GM23338 (cell line): Measurements from ENCODE around the gene LARGE1. TPM values are rescaled to one million over a fixed set of nuclear protein-coding genes. Genes with fewer than 3 reads are reported as not detected.

Source experiments
- ATAC-seq: fragments of 200-7000 bp; cut with Tn5 transposase; 3 replicates; pipeline ENCODE4 v1.9.1; 2020
- DNase-seq: peaks from one replicate; pipeline ENCODE4 v3.0.0-alpha.2; 2015; ENCODE audit warnings: low spot score
- H2AFZ ChIP-seq: fragments of 200-600 bp; sonication (generic); 2 replicates; pipeline ENCODE4 v1.8.0; 2016; ENCODE audit warnings: antibody characterized with exemption, mild to moderate bottlenecking, moderate library complexity
- H3F3A ChIP-seq: fragments of 200-600 bp; sonication (generic); replicated peaks from 2 replicates; pipeline ENCODE4 v1.8.0; 2017; ENCODE audit warnings: antibody characterized with exemption, mixed run types, low read depth
- H3K27ac ChIP-seq: fragments of 200-600 bp; sonication (generic); 2 replicates; pipeline ENCODE4 v1.6.1; 2016; ENCODE audit warnings: low read depth
- H3K27me3 ChIP-seq: fragments of 200-600 bp; sonication (generic); 2 replicates; pipeline ENCODE4 v1.8.0; 2016; ENCODE audit warnings: mild to moderate bottlenecking, mixed run types, moderate library complexity; ENCODE audit not compliant: insufficient read depth
- H3K36me3 ChIP-seq: fragments of 200-600 bp; sonication (generic); 2 replicates; pipeline ENCODE4 v1.8.0; 2016; ENCODE audit warnings: mild to moderate bottlenecking; ENCODE audit not compliant: insufficient read depth
- H3K4me1 ChIP-seq: fragments of 200-600 bp; sonication (generic); 2 replicates; pipeline ENCODE4 v1.8.0; 2016; ENCODE audit warnings: mild to moderate bottlenecking, moderate library complexity; ENCODE audit not compliant: insufficient read depth
- H3K4me2 ChIP-seq: fragments of 200-600 bp; sonication (generic); 2 replicates; pipeline ENCODE4 v1.7.1; 2017; ENCODE audit warnings: mixed run types
- H3K4me3 ChIP-seq: fragments of 200-600 bp; sonication (generic); 2 replicates; pipeline ENCODE4 v1.6.1; 2016; ENCODE audit warnings: mixed run types
- H3K79me2 ChIP-seq: fragments of 200-600 bp; sonication (generic); replicated peaks from 2 replicates; pipeline ENCODE4 v1.8.0; 2017; ENCODE audit warnings: mild to moderate bottlenecking; ENCODE audit not compliant: insufficient read depth
- H3K9me2 ChIP-seq: fragments of 200-600 bp; sonication (generic); 2 replicates; pipeline ENCODE4 v1.8.0; 2017; ENCODE audit not compliant: insufficient read depth
- H4K20me1 ChIP-seq: fragments of 200-600 bp; sonication (generic); replicated peaks from 2 replicates; pipeline ENCODE4 v1.8.0; 2017; ENCODE audit warnings: mild to moderate bottlenecking; ENCODE audit not compliant: insufficient read depth
- H3K27ac Mint-ChIP-seq: 2 replicates; pipeline ENCODE4 v1.8.0; 2020; ENCODE audit warnings: inconsistent platforms, mild to moderate bottlenecking, moderate library complexity, mixed read lengths
- H3K27me3 Mint-ChIP-seq: 3 replicates; pipeline ENCODE4 v1.8.0; 2022; ENCODE audit warnings: low read depth, mild to moderate bottlenecking, moderate library complexity, mixed read lengths, inconsistent platforms; ENCODE audit not compliant: insufficient read depth, poor library complexity
- H3K36me3 Mint-ChIP-seq: 3 replicates; pipeline ENCODE4 v1.8.0; 2021; ENCODE audit warnings: low read depth, mild to moderate bottlenecking, inconsistent platforms, moderate library complexity, mixed read lengths
- H3K4me1 Mint-ChIP-seq: 3 replicates; pipeline ENCODE4 v1.8.0; 2020; ENCODE audit warnings: mild to moderate bottlenecking, inconsistent platforms, mixed read lengths
- H3K4me3 Mint-ChIP-seq: 3 replicates; pipeline ENCODE4 v1.8.0; 2021; ENCODE audit warnings: moderate library complexity, mild to moderate bottlenecking, inconsistent platforms, mixed read lengths
- H3K9me3 Mint-ChIP-seq: 3 replicates; pipeline ENCODE4 v1.8.0; 2020; ENCODE audit warnings: moderate library complexity, mild to moderate bottlenecking, inconsistent platforms, mixed read lengths
- CREB1 ChIP-seq: fragments of 250-450 bp; sonication (Bioruptor Pico); IDR thresholded peaks from 2 replicates; pipeline ENCODE4 v1.5.0; 2020; ENCODE audit warnings: low read depth, mild to moderate bottlenecking, moderate library complexity
- CTCF ChIP-seq, 2 experiments: fragments of 200-600 bp in 1 of 2; sonication (generic) in 1 of 2; conservative IDR thresholded peaks; 2 replicates each; pipeline versions ENCODE4 v1.5.1 to v1.6.1; 2016 to 2017; ENCODE audit warnings: antibody characterized with exemption in 2 of 2, low read depth in 2 of 2, mild to moderate bottlenecking in 2 of 2, moderate library complexity in 1 of 2
- EZH2 ChIP-seq: fragments of 200-600 bp; sonication (generic); IDR thresholded peaks from one replicate; pipeline ENCODE4 v1.8.0; 2017; ENCODE audit warnings: antibody characterized with exemption, mild to moderate bottlenecking, low read depth; ENCODE audit not compliant: unreplicated experiment
- EZH2phosphoT487 ChIP-seq: fragments of 200-600 bp; sonication (generic); IDR thresholded peaks from one replicate; pipeline ENCODE4 v1.8.1; 2018; ENCODE audit warnings: antibody characterized with exemption; ENCODE audit not compliant: unreplicated experiment
- JUNB ChIP-seq: IDR thresholded peaks from one replicate; pipeline ENCODE4 v1.6.1; 2016; ENCODE audit warnings: antibody characterized with exemption; ENCODE audit not compliant: unreplicated experiment
- NANOG ChIP-seq: IDR thresholded peaks from 2 replicates; pipeline ENCODE4 v1.6.1; 2016; ENCODE audit warnings: antibody characterized with exemption, borderline replicate concordance
- POLR2AphosphoS5 ChIP-seq: IDR thresholded peaks from 2 replicates; pipeline ENCODE4 v1.6.1; 2016; ENCODE audit warnings: antibody characterized with exemption, low read depth
- STAT1 ChIP-seq: IDR thresholded peaks from one replicate; pipeline ENCODE4 v1.6.1; 2016; ENCODE audit warnings: antibody characterized with exemption; ENCODE audit not compliant: unreplicated experiment
- ZNF114 ChIP-seq: fragments of 250-450 bp; sonication (Bioruptor Pico); IDR thresholded peaks from 2 replicates; pipeline ENCODE4 v1.5.0; 2020; ENCODE audit warnings: mild to moderate bottlenecking, moderate library complexity
- ZNF331 ChIP-seq: fragments of 250-450 bp; sonication (Bioruptor Pico); IDR thresholded peaks from 2 replicates; pipeline ENCODE4 v1.5.0; 2020; ENCODE audit warnings: low read depth, mild to moderate bottlenecking, moderate library complexity
- ZNF462 ChIP-seq: fragments of 250-450 bp; sonication (Bioruptor Pico); IDR thresholded peaks from 2 replicates; pipeline ENCODE4 v1.5.0; 2020; ENCODE audit warnings: mild to moderate bottlenecking, moderate library complexity
- polyA plus RNA-seq: library from polyadenylated mRNA; unstranded; fragments of >200 nt; fragmentation: Nextera tagmentation; extraction: Ambion mirVana; gene quantifications from 2 replicates; pipeline ENCODE4 v1.2.1, GENCODE V29; 2016
- total RNA-seq: library from RNA; depleted of rRNA; stranded (reverse); fragments of >200 nt; shearing (Covaris generic); gene quantifications from 2 replicates; pipeline ENCODE4 v1.2.3, GENCODE V29; 2014
- TF ChIP-seq, protein P1 (sequence below): IDR thresholded peaks from 2 replicates; pipeline ENCODE4 v1.6.1; 2016; ENCODE audit warnings: antibody characterized with exemption
- TF ChIP-seq, protein P2 (sequence below): IDR thresholded peaks from one replicate; pipeline ENCODE4 v1.6.1; 2018; ENCODE audit warnings: antibody characterized with exemption; ENCODE audit not compliant: unreplicated experiment

The LARGE1 gene
- total and polyA plus RNA-seq, 2 experiments from 2014 or later, result 12.8 to 75.6 TPM

DNA sequence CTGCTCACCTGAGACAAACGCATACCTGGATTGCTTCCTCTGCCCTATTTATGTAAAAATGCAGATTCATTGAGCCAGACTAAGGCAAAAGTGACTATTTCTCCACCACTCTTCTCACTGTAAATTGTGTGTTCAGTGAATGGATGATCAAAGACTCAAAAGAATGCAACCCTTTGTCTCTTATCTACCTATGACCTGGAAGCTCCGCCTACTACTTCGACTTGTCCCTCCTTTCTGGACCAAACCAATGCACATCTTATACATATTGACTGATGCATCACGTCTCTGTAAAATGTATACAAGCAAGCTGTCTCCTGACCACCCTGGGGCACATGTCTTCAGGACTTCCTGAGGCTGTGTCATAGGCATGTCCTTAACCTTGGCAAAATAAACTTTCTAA is 444.1 kb downstream of the LARGE1 start:
- Histone ChIP-seq H2AFZ (no peak overlapping the region), H3K27ac (no peak overlapping the region), H3F3A (no peaks in the 10 kb centered on the region), H4K20me1 (peaks cover 13% of the 10 kb centered on the region; the same call in 1 of the 2 replicates), H3K9me2 (no peaks in the 10 kb centered on the region), H3K27me3 (no peaks in the 10 kb centered on the region), H3K4me1 (peaks cover 34% of the 10 kb centered on the region), H3K4me3 (no peak overlapping the region), H3K36me3 (no peaks in the 10 kb centered on the region), H3K79me2 (peaks cover 7% of the 10 kb centered on the region; the same call in 1 of the 2 replicates), H3K4me2 (peak overlapping the region; percentile 40)
- no peak overlapping the region for H3K4me3 Mint-ChIP-seq
- no peaks in the 10 kb centered on the region for H3K36me3 Mint-ChIP-seq
- peak overlapping the region; percentile 34; the same call in 1 of the 2 replicates for H3K27ac Mint-ChIP-seq
- no peaks in the 10 kb centered on the region for H3K27me3 Mint-ChIP-seq
- H3K9me3 Mint-ChIP-seq, result no peaks in the 10 kb centered on the region
- DNase-seq (peak; percentile 36), ATAC-seq (peak; percentile 35; the same call in 2 of the 3 replicates)
- TF ChIP-seq CTCF (conservative IDR thresholded peaks at IDR 0.05; ENCODE audit: low read depth in 2 of 2), result no peak
- TF ChIP-seq, protein P1, sequence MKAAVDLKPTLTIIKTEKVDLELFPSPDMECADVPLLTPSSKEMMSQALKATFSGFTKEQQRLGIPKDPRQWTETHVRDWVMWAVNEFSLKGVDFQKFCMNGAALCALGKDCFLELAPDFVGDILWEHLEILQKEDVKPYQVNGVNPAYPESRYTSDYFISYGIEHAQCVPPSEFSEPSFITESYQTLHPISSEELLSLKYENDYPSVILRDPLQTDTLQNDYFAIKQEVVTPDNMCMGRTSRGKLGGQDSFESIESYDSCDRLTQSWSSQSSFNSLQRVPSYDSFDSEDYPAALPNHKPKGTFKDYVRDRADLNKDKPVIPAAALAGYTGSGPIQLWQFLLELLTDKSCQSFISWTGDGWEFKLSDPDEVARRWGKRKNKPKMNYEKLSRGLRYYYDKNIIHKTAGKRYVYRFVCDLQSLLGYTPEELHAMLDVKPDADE, result no peak
- TF ChIP-seq ZNF114, result no peak
- TF ChIP-seq ZNF331 (CRISPR knock-in tag), result no peak
- no peak for TF ChIP-seq NANOG
- no peak for TF ChIP-seq POLR2AphosphoS5
- TF ChIP-seq, protein P2, sequence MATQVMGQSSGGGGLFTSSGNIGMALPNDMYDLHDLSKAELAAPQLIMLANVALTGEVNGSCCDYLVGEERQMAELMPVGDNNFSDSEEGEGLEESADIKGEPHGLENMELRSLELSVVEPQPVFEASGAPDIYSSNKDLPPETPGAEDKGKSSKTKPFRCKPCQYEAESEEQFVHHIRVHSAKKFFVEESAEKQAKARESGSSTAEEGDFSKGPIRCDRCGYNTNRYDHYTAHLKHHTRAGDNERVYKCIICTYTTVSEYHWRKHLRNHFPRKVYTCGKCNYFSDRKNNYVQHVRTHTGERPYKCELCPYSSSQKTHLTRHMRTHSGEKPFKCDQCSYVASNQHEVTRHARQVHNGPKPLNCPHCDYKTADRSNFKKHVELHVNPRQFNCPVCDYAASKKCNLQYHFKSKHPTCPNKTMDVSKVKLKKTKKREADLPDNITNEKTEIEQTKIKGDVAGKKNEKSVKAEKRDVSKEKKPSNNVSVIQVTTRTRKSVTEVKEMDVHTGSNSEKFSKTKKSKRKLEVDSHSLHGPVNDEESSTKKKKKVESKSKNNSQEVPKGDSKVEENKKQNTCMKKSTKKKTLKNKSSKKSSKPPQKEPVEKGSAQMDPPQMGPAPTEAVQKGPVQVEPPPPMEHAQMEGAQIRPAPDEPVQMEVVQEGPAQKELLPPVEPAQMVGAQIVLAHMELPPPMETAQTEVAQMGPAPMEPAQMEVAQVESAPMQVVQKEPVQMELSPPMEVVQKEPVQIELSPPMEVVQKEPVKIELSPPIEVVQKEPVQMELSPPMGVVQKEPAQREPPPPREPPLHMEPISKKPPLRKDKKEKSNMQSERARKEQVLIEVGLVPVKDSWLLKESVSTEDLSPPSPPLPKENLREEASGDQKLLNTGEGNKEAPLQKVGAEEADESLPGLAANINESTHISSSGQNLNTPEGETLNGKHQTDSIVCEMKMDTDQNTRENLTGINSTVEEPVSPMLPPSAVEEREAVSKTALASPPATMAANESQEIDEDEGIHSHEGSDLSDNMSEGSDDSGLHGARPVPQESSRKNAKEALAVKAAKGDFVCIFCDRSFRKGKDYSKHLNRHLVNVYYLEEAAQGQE, result no peak
- TF ChIP-seq EZH2, result no peak
- TF ChIP-seq STAT1, result no peak
- no peak for TF ChIP-seq ZNF462
- TF ChIP-seq JUNB, result no peak
- TF ChIP-seq CREB1 (CRISPR knock-in tag), result no peak
- TF ChIP-seq EZH2phosphoT487, result no peak
- peaks cover 41% of the 10 kb centered on the region for H3K4me1 Mint-ChIP-seq
